Ovary (tissue), 3 donors: ENCODE measurements around the gene HOOK2.

ENCODE experiments used
- CTCF ChIP-seq, 3 donors: fragments of 450-650 bp in 2 of 3; fragments of 200-600 bp in 1 of 3; IDR thresholded peaks; one replicate each; pipeline versions ENCODE4 v1.5.1 to v1.8.0; 2016 to 2022; ENCODE audit warnings: antibody characterized with exemption in 3 of 3, mild to moderate bottlenecking in 1 of 3
- EP300 ChIP-seq: sonication (generic); formaldehyde crosslinking; IDR thresholded peaks from one replicate; pipeline ENCODE4 v1.6.1; 2017; ENCODE audit warnings: antibody characterized with exemption
- POLR2A ChIP-seq: fragments of 450-650 bp; IDR thresholded peaks from one replicate; pipeline ENCODE4 v1.6.1; 2017; ENCODE audit warnings: antibody characterized with exemption, mild to moderate bottlenecking, moderate library complexity
- donor health status: DM: no; HTN: no; CAD: no.

GRCh38 chr19:12806242-12807081 lies 31.1 kb upstream of the HOOK2 start, which contains the start of gene RNASEH2A:
- TF ChIP-seq POLR2A, result no peak
- TF ChIP-seq CTCF (IDR thresholded peaks at IDR 0.05), result peak in 1 of 3 donors; percentile 10
- TF ChIP-seq EP300, result no peak
